Measurements from ENCODE around the gene CDKL4.
"Not testable (repeated sequence)": the region's sequence is repeated elsewhere in the genome, so short reads cannot be mapped to it uniquely, and the experiment has no call there.

The CDKL4 gene

GRCh38 chr2:39140322-39140847 lies 103.4 kb downstream of the CDKL4 start:
- H3K9ac ChIP-seq (ENCODE audit: low read length): no peak overlapping the region
- no peak overlapping the region for H3K18ac ChIP-seq (ENCODE audit: low read length)
- no peak overlapping the region for H4K5ac ChIP-seq (ENCODE audit: low read length)
- no peaks in the 10 kb centered on the region for H3K79me2 ChIP-seq (ENCODE audit: control insufficient read depth, insufficient read depth, low read length)
- no peak overlapping the region for H3K27ac ChIP-seq (ENCODE audit: low read depth, low read length)
- no peak overlapping the region for H4K8ac ChIP-seq (ENCODE audit: low read depth, low read length)
- H3K4me3 ChIP-seq (ENCODE audit: low read length): no peak overlapping the region
- no peak for DNase-seq
- no peaks in the 10 kb centered on the region for H3K27me3 ChIP-seq (ENCODE audit: insufficient read depth, low read length, poor library complexity)
- no peaks in the 10 kb centered on the region for H3K36me3 ChIP-seq (ENCODE audit: control insufficient read depth, insufficient read depth, low read length)
- no peaks in the 10 kb centered on the region for H3K79me1 ChIP-seq (ENCODE audit: low read length)
- H2BK120ac ChIP-seq (ENCODE audit: low read depth, low read length): no peak overlapping the region
- no peaks in the 10 kb centered on the region for H3K4me1 ChIP-seq (ENCODE audit: control insufficient read depth, low read depth, low read length)
- no peak overlapping the region for H2AK5ac ChIP-seq (ENCODE audit: low read length)
- H2BK15ac ChIP-seq (replicated peaks; ENCODE audit: low read depth): no peak overlapping the region
- WGBS (ENCODE audit: extremely low coverage, insufficient coverage, low lambda C conversion rate): no CpG with 5 or more reads among the region's 3 CpGs
- no peak overlapping the region for H3K4ac ChIP-seq (ENCODE audit: low read depth, low read length)
- no peak overlapping the region for H3K56ac ChIP-seq (ENCODE audit: low read length)
- no peak overlapping the region for H3K23ac ChIP-seq (ENCODE audit: low read length)
- no peak overlapping the region for H3K4me2 ChIP-seq (ENCODE audit: low read length)
- H2BK5ac ChIP-seq (ENCODE audit: low read length): no peak overlapping the region

GRCh38 chr2:39139511-39140237 lies 104.1 kb downstream of the CDKL4 start:
- Histone ChIP-seq H3K79me2 (ENCODE audit: control insufficient read depth, insufficient read depth, low read length) (no peaks in the 10 kb centered on the region), H3K18ac (ENCODE audit: low read length) (no peak overlapping the region), H3K4me3 (ENCODE audit: low read length) (no peak overlapping the region), H4K8ac (ENCODE audit: low read depth, low read length) (no peak overlapping the region), H3K4me2 (ENCODE audit: low read length) (no peak overlapping the region), H3K27ac (ENCODE audit: low read depth, low read length) (no peak overlapping the region), H3K36me3 (ENCODE audit: control insufficient read depth, insufficient read depth, low read length) (no peaks in the 10 kb centered on the region), H2AK5ac (ENCODE audit: low read length) (no peak overlapping the region), H3K4me1 (ENCODE audit: control insufficient read depth, low read depth, low read length) (no peaks in the 10 kb centered on the region), H3K4ac (ENCODE audit: low read depth, low read length) (no peak overlapping the region), H2BK120ac (ENCODE audit: low read depth, low read length) (no peak overlapping the region), H3K27me3 (ENCODE audit: insufficient read depth, low read length, poor library complexity) (no peaks in the 10 kb centered on the region), H2BK5ac (ENCODE audit: low read length) (no peak overlapping the region), H2BK15ac (replicated peaks; ENCODE audit: low read depth) (no peak overlapping the region), H3K56ac (ENCODE audit: low read length) (no peak overlapping the region), H3K9ac (ENCODE audit: low read length) (no peak overlapping the region), H3K23ac (ENCODE audit: low read length) (no peak overlapping the region), H4K5ac (ENCODE audit: low read length) (no peak overlapping the region), H3K79me1 (ENCODE audit: low read length) (no peaks in the 10 kb centered on the region)
- no CpG with 5 or more reads among the region's 2 CpGs for WGBS (ENCODE audit: extremely low coverage, insufficient coverage, low lambda C conversion rate)
- DNase-seq: no peak

- Histone ChIP-seq H3K4me3 (ENCODE audit: low read length) (no peak overlapping the region), H3K27ac (ENCODE audit: low read depth, low read length) (no peak overlapping the region), H2BK15ac (replicated peaks; ENCODE audit: low read depth) (no peak overlapping the region), H3K4me2 (ENCODE audit: low read length) (no peak overlapping the region), H3K23ac (ENCODE audit: low read length) (no peak overlapping the region), H3K18ac (ENCODE audit: low read length) (no peak overlapping the region), H3K9ac (ENCODE audit: low read length) (no peak overlapping the region), H2AK5ac (ENCODE audit: low read length) (no peak overlapping the region), H3K4ac (ENCODE audit: low read depth, low read length) (no peak overlapping the region), H4K8ac (ENCODE audit: low read depth, low read length) (no peak overlapping the region), H2BK5ac (ENCODE audit: low read length) (no peak overlapping the region), H3K56ac (ENCODE audit: low read length) (no peak overlapping the region), H3K4me1 (ENCODE audit: control insufficient read depth, low read depth, low read length) (no peaks in the 10 kb centered on the region), H3K36me3 (ENCODE audit: control insufficient read depth, insufficient read depth, low read length) (no peaks in the 10 kb centered on the region), H2BK120ac (ENCODE audit: low read depth, low read length) (no peak overlapping the region), H3K27me3 (ENCODE audit: insufficient read depth, low read length, poor library complexity) (no peaks in the 10 kb centered on the region), H4K5ac (ENCODE audit: low read length) (no peak overlapping the region), H3K79me2 (ENCODE audit: control insufficient read depth, insufficient read depth, low read length) (no peaks in the 10 kb centered on the region), H3K79me1 (ENCODE audit: low read length) (no peaks in the 10 kb centered on the region)
- WGBS (ENCODE audit: extremely low coverage, insufficient coverage, low lambda C conversion rate): no CpG with 5 or more reads among the region's 8 CpGs
- DNase-seq: no peak
These were observed 104.9 kb downstream of the CDKL4 start for GRCh38 chr2:39138837-39139211.

GRCh38 chr2:39138187-39138836 lies 105.5 kb downstream of the CDKL4 start:
- H3K36me3 ChIP-seq (ENCODE audit: control insufficient read depth, insufficient read depth, low read length); H3K4me1 ChIP-seq (ENCODE audit: control insufficient read depth, low read depth, low read length); H4K5ac ChIP-seq (ENCODE audit: low read length); H3K18ac ChIP-seq (ENCODE audit: low read length); H3K79me2 ChIP-seq (ENCODE audit: control insufficient read depth, insufficient read depth, low read length); H3K4me3 ChIP-seq (ENCODE audit: low read length); H2BK5ac ChIP-seq (ENCODE audit: low read length); H3K23ac ChIP-seq (ENCODE audit: low read length); H4K8ac ChIP-seq (ENCODE audit: low read depth, low read length); H2BK15ac ChIP-seq (replicated peaks; ENCODE audit: low read depth); H3K56ac ChIP-seq (ENCODE audit: low read length); DNase-seq; H3K4me2 ChIP-seq (ENCODE audit: low read length); H2BK120ac ChIP-seq (ENCODE audit: low read depth, low read length); H3K27me3 ChIP-seq (ENCODE audit: insufficient read depth, low read length, poor library complexity); H2AK5ac ChIP-seq (ENCODE audit: low read length); H3K9ac ChIP-seq (ENCODE audit: low read length); H3K4ac ChIP-seq (ENCODE audit: low read depth, low read length); H3K27ac ChIP-seq (ENCODE audit: low read depth, low read length); H3K79me1 ChIP-seq (ENCODE audit: low read length): not testable (repeated sequence)
- no CpG with 5 or more reads among the region's 18 CpGs for WGBS (ENCODE audit: extremely low coverage, insufficient coverage, low lambda C conversion rate)

- WGBS (ENCODE audit: extremely low coverage, insufficient coverage, low lambda C conversion rate): 100% methylated on average over 1 of the region's 5 CpGs
- Histone ChIP-seq H3K18ac (ENCODE audit: low read length) (no peak overlapping the region), H3K79me1 (ENCODE audit: low read length) (no peaks in the 10 kb centered on the region), H3K79me2 (ENCODE audit: control insufficient read depth, insufficient read depth, low read length) (no peaks in the 10 kb centered on the region), H3K56ac (ENCODE audit: low read length) (no peak overlapping the region), H3K4ac (ENCODE audit: low read depth, low read length) (no peak overlapping the region), H4K5ac (ENCODE audit: low read length) (no peak overlapping the region), H2BK15ac (replicated peaks; ENCODE audit: low read depth) (no peak overlapping the region), H3K4me1 (ENCODE audit: control insufficient read depth, low read depth, low read length) (no peaks in the 10 kb centered on the region), H3K4me3 (ENCODE audit: low read length) (no peak overlapping the region), H2BK120ac (ENCODE audit: low read depth, low read length) (no peak overlapping the region), H3K23ac (ENCODE audit: low read length) (no peak overlapping the region), H3K36me3 (ENCODE audit: control insufficient read depth, insufficient read depth, low read length) (no peaks in the 10 kb centered on the region), H3K9ac (ENCODE audit: low read length) (no peak overlapping the region), H3K4me2 (ENCODE audit: low read length) (no peak overlapping the region), H2BK5ac (ENCODE audit: low read length) (no peak overlapping the region), H3K27me3 (ENCODE audit: insufficient read depth, low read length, poor library complexity) (no peaks in the 10 kb centered on the region), H2AK5ac (ENCODE audit: low read length) (no peak overlapping the region), H4K8ac (ENCODE audit: low read depth, low read length) (no peak overlapping the region), H3K27ac (ENCODE audit: low read depth, low read length) (no peak overlapping the region)
- no peak for DNase-seq
These were observed 107.0 kb downstream of the CDKL4 start for GRCh38 chr2:39136799-39137198.

Measured in mesendoderm (in vitro differentiated cells).